K562 (cell line): ENCODE results near the gene FAM161A. TPM values are rescaled to one million over a fixed set of nuclear protein-coding genes. Genes with fewer than 3 reads are reported as not detected.

Experiments used
- ATAC-seq: fragments of 200-7000 bp; cut with Tn5 transposase; 3 replicates; pipeline ENCODE4 v1.9.1; 2020; ENCODE audit warnings: moderate library complexity
- BruUV-seq: library from RNA; stranded (reverse); fragments of 400-500 nt; replicated peaks from 2 replicates; lab custom pipeline; 2021; lab: Mats Ljungman, UMichigan
- CTCF ChIA-PET: fragments of 300-600 bp; formaldehyde crosslinking; extraction: SDS; loops from one replicate; lab custom pipeline; 2021; ENCODE audit warnings: low intra/inter-chr PET ratio; lab: Yijun Ruan, JAX
- POLR2A ChIA-PET: fragments of 300-600, 350-650 bp; sonication (Branson Sonifier 250); formaldehyde crosslinking; extraction: SDS; loops from one replicate; lab custom pipeline; 2021; ENCODE audit warnings: antibody characterized with exemption, inconsistent platforms; lab: Yijun Ruan, JAX
- DNase-seq, 4 experiments: peaks; one replicate each; pipeline versions ENCODE4 v3.0.0 to v3.0.0-alpha.2; 2011 to 2018; ENCODE audit warnings: low spot score in 3 of 4, mixed read lengths in 3 of 4; ENCODE audit errors: extremely low read depth in 1 of 4
- FAIRE-seq: peaks from 2 replicates; lab custom pipeline; 2011; peaks lifted over from hg19 to GRCh38; lab: Jason Lieb, UNC
- H2AFZ ChIP-seq: 2 replicates; pipeline ENCODE4 v1.6.0; 2011; ENCODE audit warnings: low read depth, low read length, control low read depth, inconsistent platforms
- H3K27ac ChIP-seq: fragments of 200-600 bp; 3 replicates; pipeline ENCODE4 v1.8.0; 2011; ENCODE audit warnings: low read depth, mild to moderate bottlenecking, control low read depth, inconsistent platforms, low read length, moderate library complexity, mixed read lengths; ENCODE audit errors: extremely low read depth
- H3K27me3 ChIP-seq, 2 experiments: fragments of 300-600 bp in 1 of 2; 2 replicates in 1 of 2; 3 replicates in 1 of 2; pipeline versions ENCODE4 v1.6.0 to v1.8.0; 2011; ENCODE audit warnings: inconsistent platforms in 2 of 2, low read length in 2 of 2, mild to moderate bottlenecking in 1 of 2, mixed read lengths in 1 of 2, moderate library complexity in 1 of 2; ENCODE audit not compliant: control insufficient read depth in 2 of 2, insufficient read depth in 2 of 2
- H3K36me3 ChIP-seq: fragments of 300-600 bp; 3 replicates; pipeline ENCODE4 v1.8.0; 2011; ENCODE audit warnings: mild to moderate bottlenecking, low read length, inconsistent platforms; ENCODE audit not compliant: control insufficient read depth, insufficient read depth
- H3K4me1 ChIP-seq, 2 experiments: fragments of 200-600 bp in 1 of 2; replicated peaks in 1 of 2; 2 replicates in 1 of 2; 3 replicates in 1 of 2; pipeline versions ENCODE4 v1.5.1 to v1.8.0; 2011; ENCODE audit warnings: inconsistent platforms in 2 of 2, low read length in 2 of 2, mild to moderate bottlenecking in 1 of 2, mixed read lengths in 1 of 2, moderate library complexity in 1 of 2; ENCODE audit not compliant: control insufficient read depth in 2 of 2, insufficient read depth in 2 of 2
- H3K4me2 ChIP-seq: 2 replicates; pipeline ENCODE4 v1.6.1; 2011; ENCODE audit warnings: low read length, control low read depth, inconsistent platforms, mixed read lengths; ENCODE audit not compliant: insufficient read depth
- H3K4me3 ChIP-seq: fragments of 200-600 bp; sonication (generic), shearing (Covaris generic); 2 replicates; pipeline ENCODE4 v1.5.1; 2016; ENCODE audit warnings: control low read depth, inconsistent platforms
- H3K79me2 ChIP-seq: fragments of 200-600 bp; 3 replicates; pipeline ENCODE4 v1.8.0; 2011; ENCODE audit warnings: low read length, inconsistent platforms; ENCODE audit not compliant: control insufficient read depth, insufficient read depth
- H3K9ac ChIP-seq, 2 experiments: 2 replicates each; pipeline versions ENCODE4 v1.6.0 to v1.6.1; 2011; ENCODE audit warnings: low read depth in 2 of 2, low read length in 2 of 2, control low read depth in 1 of 2, inconsistent platforms in 1 of 2, mild to moderate bottlenecking in 1 of 2, mixed read lengths in 1 of 2; ENCODE audit not compliant: insufficient read depth in 1 of 2
- H3K9me1 ChIP-seq: one replicate; pipeline ENCODE4 v1.6.0; 2011; ENCODE audit warnings: inconsistent platforms, mild to moderate bottlenecking, low read length, moderate library complexity; ENCODE audit not compliant: control insufficient read depth, insufficient read depth
- H3K9me3 ChIP-seq: replicated peaks from 2 replicates; pipeline ENCODE4 v1.5.1; 2011; ENCODE audit warnings: low read depth, low read length, inconsistent platforms; ENCODE audit not compliant: control insufficient read depth, insufficient read depth
- H4K20me1 ChIP-seq: replicated peaks from 2 replicates; pipeline ENCODE4 v1.6.1; 2011; ENCODE audit warnings: low read length, inconsistent platforms, mixed read lengths; ENCODE audit not compliant: control insufficient read depth, insufficient read depth
- DACH1 ChIP-seq: fragments of 450-650 bp; IDR thresholded peaks from 2 replicates; pipeline ENCODE4 v1.6.1; 2018; ENCODE audit not compliant: partially characterized antibody
- MTA1 ChIP-seq: fragments of 450-650 bp; IDR thresholded peaks from 2 replicates; pipeline ENCODE4 v1.6.1; 2017; ENCODE audit warnings: borderline replicate concordance
- PML ChIP-seq: IDR thresholded peaks from 2 replicates; pipeline ENCODE4 v1.6.1; 2012; ENCODE audit warnings: low read length, inconsistent platforms
- SETDB1 ChIP-seq: IDR thresholded peaks from one replicate; pipeline ENCODE4 v1.6.1; 2012; ENCODE audit warnings: low read length, control low read depth, inconsistent platforms
- TCF7 ChIP-seq: sonication (generic); IDR thresholded peaks from 2 replicates; pipeline ENCODE4 v1.6.1; 2016; ENCODE audit warnings: antibody characterized with exemption, borderline replicate concordance
- ZSCAN29 ChIP-seq: fragments of 450-650 bp; IDR thresholded peaks from 2 replicates; pipeline ENCODE4 v1.6.1; 2017
- in situ Hi-C: fragments of 300-500 bp; cut with MboI; formaldehyde crosslinking; loops from 4 replicates; pipeline ENCODE4 v1.15.0; 2018; ENCODE audit warnings: inconsistent platforms, mixed read lengths
- intact Hi-C: fragments of 100-400 bp; cut with micrococcal nuclease; formaldehyde crosslinking; loops from 2 replicates; pipeline ENCODE4 v1.14.2; 2022
- polyA plus RNA-seq, 8 experiments: library from polyadenylated mRNA; depleted of rRNA in 4 of 8; stranded (reverse) in 5 of 8; unstranded in 3 of 8; fragments of >200 nt; fragmentation: Nextera tagmentation in 2 of 8; fragmentation: Illumina TruSeq in 1 of 8; extraction: Ambion mirVana in 2 of 8; extraction: Trizol in 1 of 8; gene quantifications; 2 replicates each; pipeline versions ENCODE4 v1.2.1 to v1.2.3, GENCODE V29; 2011 to 2014; ENCODE audit warnings: inconsistent platforms in 1 of 8, missing spikeins in 1 of 8
- total RNA-seq, 7 experiments: library from RNA; depleted of rRNA in 6 of 7; stranded (reverse); fragments of >200 nt in 6 of 7; fragmentation: Illumina TruSeq in 2 of 7; extraction: Trizol in 2 of 7; gene quantifications; 2 replicates each; pipeline versions ENCODE4 v1.2.1 to v1.2.3, GENCODE V29; 2011 to 2021; ENCODE audit warnings: low replicate concordance in 1 of 7
- TF ChIP-seq, protein P1 (sequence below): fragments of 200-800 bp; sonication (Bioruptor generic); IDR thresholded peaks from 2 replicates; pipeline ENCODE4 v1.6.1; 2016; ENCODE audit warnings: missing genetic modification characterization, missing compliant biosample characterization
- TF ChIP-seq, protein P2 (sequence below): fragments of 450-650 bp; IDR thresholded peaks from 2 replicates; pipeline ENCODE4 v1.6.1; 2017; ENCODE audit warnings: antibody characterized with exemption, mild to moderate bottlenecking
- TF ChIP-seq, protein P3 (sequence below): fragments of 250-450 bp; sonication (Bioruptor Pico); IDR thresholded peaks from 2 replicates; pipeline ENCODE4 v1.8.0; 2021; ENCODE audit warnings: mild to moderate bottlenecking, moderate library complexity

Gene FAM161A
- total and polyA plus RNA-seq, 9 of the 15 experiments (the other 6 are each of a cell fraction or from before 2014, with no cell fraction given) = 0.27 to 1.4 (median 0.80) TPM

DNA sequence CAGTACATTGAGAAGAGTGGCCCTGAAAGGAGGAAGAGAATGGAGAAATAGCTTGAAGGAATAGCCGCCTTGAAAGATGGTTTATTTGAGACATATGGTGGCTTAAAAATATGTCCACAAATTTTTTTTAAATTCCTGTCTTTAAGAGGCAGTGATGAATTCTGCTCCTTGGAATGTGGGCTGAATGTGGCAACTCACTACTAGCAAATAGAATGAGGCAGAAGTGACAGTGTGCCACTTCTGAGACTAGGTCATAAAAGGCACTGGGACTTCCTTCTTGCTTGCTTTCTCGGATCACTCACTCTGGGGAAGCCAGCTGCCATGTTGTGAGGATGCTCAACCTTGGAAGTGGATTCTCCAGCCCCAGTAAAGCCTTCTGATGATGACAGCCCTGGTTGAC, 67.0 kb downstream of the FAM161A start (continued):
- TF ChIP-seq, protein P1, sequence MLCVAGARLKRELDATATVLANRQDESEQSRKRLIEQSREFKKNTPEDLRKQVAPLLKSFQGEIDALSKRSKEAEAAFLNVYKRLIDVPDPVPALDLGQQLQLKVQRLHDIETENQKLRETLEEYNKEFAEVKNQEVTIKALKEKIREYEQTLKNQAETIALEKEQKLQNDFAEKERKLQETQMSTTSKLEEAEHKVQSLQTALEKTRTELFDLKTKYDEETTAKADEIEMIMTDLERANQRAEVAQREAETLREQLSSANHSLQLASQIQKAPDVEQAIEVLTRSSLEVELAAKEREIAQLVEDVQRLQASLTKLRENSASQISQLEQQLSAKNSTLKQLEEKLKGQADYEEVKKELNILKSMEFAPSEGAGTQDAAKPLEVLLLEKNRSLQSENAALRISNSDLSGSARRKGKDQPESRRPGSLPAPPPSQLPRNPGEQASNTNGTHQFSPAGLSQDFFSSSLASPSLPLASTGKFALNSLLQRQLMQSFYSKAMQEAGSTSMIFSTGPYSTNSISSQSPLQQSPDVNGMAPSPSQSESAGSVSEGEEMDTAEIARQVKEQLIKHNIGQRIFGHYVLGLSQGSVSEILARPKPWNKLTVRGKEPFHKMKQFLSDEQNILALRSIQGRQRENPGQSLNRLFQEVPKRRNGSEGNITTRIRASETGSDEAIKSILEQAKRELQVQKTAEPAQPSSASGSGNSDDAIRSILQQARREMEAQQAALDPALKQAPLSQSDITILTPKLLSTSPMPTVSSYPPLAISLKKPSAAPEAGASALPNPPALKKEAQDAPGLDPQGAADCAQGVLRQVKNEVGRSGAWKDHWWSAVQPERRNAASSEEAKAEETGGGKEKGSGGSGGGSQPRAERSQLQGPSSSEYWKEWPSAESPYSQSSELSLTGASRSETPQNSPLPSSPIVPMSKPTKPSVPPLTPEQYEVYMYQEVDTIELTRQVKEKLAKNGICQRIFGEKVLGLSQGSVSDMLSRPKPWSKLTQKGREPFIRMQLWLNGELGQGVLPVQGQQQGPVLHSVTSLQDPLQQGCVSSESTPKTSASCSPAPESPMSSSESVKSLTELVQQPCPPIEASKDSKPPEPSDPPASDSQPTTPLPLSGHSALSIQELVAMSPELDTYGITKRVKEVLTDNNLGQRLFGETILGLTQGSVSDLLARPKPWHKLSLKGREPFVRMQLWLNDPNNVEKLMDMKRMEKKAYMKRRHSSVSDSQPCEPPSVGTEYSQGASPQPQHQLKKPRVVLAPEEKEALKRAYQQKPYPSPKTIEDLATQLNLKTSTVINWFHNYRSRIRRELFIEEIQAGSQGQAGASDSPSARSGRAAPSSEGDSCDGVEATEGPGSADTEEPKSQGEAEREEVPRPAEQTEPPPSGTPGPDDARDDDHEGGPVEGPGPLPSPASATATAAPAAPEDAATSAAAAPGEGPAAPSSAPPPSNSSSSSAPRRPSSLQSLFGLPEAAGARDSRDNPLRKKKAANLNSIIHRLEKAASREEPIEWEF = no peak
- TF ChIP-seq MTA1 = no peak

DNA sequence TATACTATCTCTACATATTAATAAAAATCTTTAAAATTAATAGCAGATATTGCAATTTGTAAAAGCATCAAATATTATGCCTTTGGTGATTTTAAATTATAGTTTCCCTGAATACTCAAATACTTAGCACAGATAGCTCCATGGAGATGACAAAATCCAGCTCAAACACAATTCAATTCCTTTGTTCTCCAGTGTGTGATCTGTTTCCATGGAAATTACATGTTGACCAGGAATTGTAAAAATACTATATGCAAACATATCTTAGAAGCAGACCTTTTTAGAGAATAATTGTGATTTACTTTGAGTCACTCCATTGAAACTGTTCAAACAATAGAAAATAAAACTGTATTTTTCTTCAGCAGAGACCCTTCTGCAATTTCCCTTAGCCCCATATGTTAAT, 68.3 kb downstream of the FAM161A start:
- ATAC-seq (no peak), DNase-seq (no peak), FAIRE-seq (no peak)
- Histone ChIP-seq H2AFZ (no peak overlapping the region), H3K4me1 (peaks cover 0 to 5% of the 10 kb centered on the region in 2 experiments; a peak in 2 of 5 replicates), H3K27ac (no peak overlapping the region), H4K20me1 (no peaks in the 10 kb centered on the region), H3K79me2 (no peaks in the 10 kb centered on the region), H3K9me3 (no peaks in the 10 kb centered on the region), H3K9me1 (no peaks in the 10 kb centered on the region), H3K36me3 (no peaks in the 10 kb centered on the region), H3K27me3 (no peaks in the 10 kb centered on the region), H3K4me3 (no peak overlapping the region), H3K9ac (no peak overlapping the region), H3K4me2 (no peak overlapping the region)
- TF ChIP-seq PML (no peak), TCF7 (no peak), SETDB1 (no peak), DACH1 (no peak), ZSCAN29 (no peak)
- TF ChIP-seq, protein P2, sequence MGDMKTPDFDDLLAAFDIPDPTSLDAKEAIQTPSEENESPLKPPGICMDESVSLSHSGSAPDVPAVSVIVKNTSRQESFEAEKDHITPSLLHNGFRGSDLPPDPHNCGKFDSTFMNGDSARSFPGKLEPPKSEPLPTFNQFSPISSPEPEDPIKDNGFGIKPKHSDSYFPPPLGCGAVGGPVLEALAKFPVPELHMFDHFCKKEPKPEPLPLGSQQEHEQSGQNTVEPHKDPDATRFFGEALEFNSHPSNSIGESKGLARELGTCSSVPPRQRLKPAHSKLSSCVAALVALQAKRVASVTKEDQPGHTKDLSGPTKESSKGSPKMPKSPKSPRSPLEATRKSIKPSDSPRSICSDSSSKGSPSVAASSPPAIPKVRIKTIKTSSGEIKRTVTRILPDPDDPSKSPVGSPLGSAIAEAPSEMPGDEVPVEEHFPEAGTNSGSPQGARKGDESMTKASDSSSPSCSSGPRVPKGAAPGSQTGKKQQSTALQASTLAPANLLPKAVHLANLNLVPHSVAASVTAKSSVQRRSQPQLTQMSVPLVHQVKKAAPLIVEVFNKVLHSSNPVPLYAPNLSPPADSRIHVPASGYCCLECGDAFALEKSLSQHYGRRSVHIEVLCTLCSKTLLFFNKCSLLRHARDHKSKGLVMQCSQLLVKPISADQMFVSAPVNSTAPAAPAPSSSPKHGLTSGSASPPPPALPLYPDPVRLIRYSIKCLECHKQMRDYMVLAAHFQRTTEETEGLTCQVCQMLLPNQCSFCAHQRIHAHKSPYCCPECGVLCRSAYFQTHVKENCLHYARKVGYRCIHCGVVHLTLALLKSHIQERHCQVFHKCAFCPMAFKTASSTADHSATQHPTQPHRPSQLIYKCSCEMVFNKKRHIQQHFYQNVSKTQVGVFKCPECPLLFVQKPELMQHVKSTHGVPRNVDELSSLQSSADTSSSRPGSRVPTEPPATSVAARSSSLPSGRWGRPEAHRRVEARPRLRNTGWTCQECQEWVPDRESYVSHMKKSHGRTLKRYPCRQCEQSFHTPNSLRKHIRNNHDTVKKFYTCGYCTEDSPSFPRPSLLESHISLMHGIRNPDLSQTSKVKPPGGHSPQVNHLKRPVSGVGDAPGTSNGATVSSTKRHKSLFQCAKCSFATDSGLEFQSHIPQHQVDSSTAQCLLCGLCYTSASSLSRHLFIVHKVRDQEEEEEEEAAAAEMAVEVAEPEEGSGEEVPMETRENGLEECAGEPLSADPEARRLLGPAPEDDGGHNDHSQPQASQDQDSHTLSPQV = no peak
- TF ChIP-seq, protein P3, sequence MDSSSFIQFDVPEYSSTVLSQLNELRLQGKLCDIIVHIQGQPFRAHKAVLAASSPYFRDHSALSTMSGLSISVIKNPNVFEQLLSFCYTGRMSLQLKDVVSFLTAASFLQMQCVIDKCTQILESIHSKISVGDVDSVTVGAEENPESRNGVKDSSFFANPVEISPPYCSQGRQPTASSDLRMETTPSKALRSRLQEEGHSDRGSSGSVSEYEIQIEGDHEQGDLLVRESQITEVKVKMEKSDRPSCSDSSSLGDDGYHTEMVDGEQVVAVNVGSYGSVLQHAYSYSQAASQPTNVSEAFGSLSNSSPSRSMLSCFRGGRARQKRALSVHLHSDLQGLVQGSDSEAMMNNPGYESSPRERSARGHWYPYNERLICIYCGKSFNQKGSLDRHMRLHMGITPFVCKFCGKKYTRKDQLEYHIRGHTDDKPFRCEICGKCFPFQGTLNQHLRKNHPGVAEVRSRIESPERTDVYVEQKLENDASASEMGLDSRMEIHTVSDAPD = no peak
- intact Hi-C loops = no loop called here
- in situ Hi-C loops = no loop called here
- ChIA-PET CTCF (no interaction called here), POLR2A (interaction anchor here (0.6 kb wide), 1 partner anchor 22 kb away, joined by 4 read pairs; no protein-coding TSS in a partner anchor)
- no TSS peak for BruUV-seq
